Thyroid gland (tissue), 4 donors: Measurements from ENCODE around the gene UST.

Experiments
- CTCF ChIP-seq, 6 experiments: fragments of 200-600 bp in 3 of 6; fragments of 450-650 bp in 3 of 6; sonication (generic) in 3 of 6; IDR thresholded peaks; one replicate each; pipeline ENCODE4 v1.5.1; 2016 to 2019; ENCODE audit warnings: antibody characterized with exemption in 6 of 6, mild to moderate bottlenecking in 2 of 6, inconsistent platforms in 1 of 6, moderate library complexity in 1 of 6
- POLR2A ChIP-seq, 2 donors: fragments of 450-650 bp; IDR thresholded peaks; one replicate each; pipeline ENCODE4 v1.6.1; 2017; ENCODE audit warnings: antibody characterized with exemption in 2 of 2, mild to moderate bottlenecking in 2 of 2, moderate library complexity in 1 of 2

GRCh38 chr6:148720897-148721296 is 25.9 kb upstream of the UST start:
- TF ChIP-seq CTCF (IDR thresholded peaks at IDR 0.05) = no peak
- TF ChIP-seq POLR2A (IDR thresholded peaks at IDR 0.05) = no peak
